Measurements from ENCODE around the gene C10orf143. TPM values are rescaled to one million over a fixed set of nuclear protein-coding genes. Genes with fewer than 3 reads are reported as not detected.

The C10orf143 gene
- total RNA-seq, 1 donor from 2014 or later, result 2.5 TPM

GRCh38 chr10:130062201-130062600 is 48.4 kb downstream of the C10orf143 start:
- Mint-ChIP-seq H3K27ac (no peak overlapping the region), H3K4me3 (no peak overlapping the region), H3K9me3 (no peaks in the 10 kb centered on the region), H3K4me1 (no peaks in the 10 kb centered on the region), H3K36me3 (ENCODE audit: low read depth) (no peaks in the 10 kb centered on the region), H3K27me3 (no peaks in the 10 kb centered on the region)
- DNase-seq, result no peak
- intact Hi-C loops (cut with micrococcal nuclease), result no loop called here

DNA sequence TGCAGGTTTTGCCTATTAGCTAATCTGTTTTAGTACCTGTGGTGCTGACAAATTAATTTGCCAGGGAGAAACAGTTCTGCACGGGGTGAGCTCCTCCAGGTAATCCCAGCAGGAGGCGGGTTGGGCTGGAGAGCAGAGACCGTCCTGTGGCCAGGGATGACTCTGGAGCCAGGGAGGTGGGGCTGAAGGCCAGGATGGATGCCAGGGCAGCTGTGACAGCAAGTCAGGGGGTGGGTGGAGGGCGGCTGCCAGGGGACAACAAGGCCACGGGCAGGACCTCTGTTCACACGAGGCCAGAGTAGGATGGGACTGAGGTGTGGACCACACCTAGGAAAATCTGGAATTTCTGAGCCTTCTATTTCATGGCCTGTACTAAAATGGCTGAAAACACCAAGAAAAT is 48.9 kb downstream of the C10orf143 start:
- Mint-ChIP-seq H3K4me3 (no peak overlapping the region), H3K27ac (no peak overlapping the region), H3K27me3 (no peaks in the 10 kb centered on the region), H3K36me3 (ENCODE audit: low read depth) (no peaks in the 10 kb centered on the region), H3K4me1 (no peaks in the 10 kb centered on the region), H3K9me3 (no peaks in the 10 kb centered on the region)
- intact Hi-C loops (cut with micrococcal nuclease), result no loop called here
- no peak for DNase-seq

DNA sequence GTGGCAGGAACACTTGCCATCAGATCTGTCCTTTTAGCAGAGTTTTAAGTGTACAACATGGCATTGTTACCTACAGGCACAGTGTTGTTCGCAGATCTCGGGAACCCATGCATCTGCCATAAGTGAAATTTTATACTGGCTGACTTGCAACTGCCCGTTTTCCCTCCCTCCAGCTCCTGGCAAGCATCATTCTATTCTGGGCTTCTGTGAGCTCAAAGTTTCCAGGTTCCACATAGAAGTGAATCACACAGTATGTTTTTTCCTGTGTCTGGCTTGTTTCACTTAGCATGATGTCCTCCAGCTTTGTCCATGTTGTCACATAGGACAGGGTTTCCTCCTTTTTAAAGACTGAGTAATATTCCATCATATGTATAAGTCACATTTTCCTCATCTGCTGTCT is 56.6 kb downstream of the C10orf143 start:
- intact Hi-C loops (cut with micrococcal nuclease), result no loop called here
- peaks cover 3% of the 10 kb centered on the region for H3K9me3 Mint-ChIP-seq
- DNase-seq, result no peak
- H3K27me3 Mint-ChIP-seq, result no peaks in the 10 kb centered on the region
- H3K4me1 Mint-ChIP-seq, result no peaks in the 10 kb centered on the region
- H3K27ac Mint-ChIP-seq, result no peak overlapping the region
- H3K36me3 Mint-ChIP-seq (ENCODE audit: low read depth), result no peaks in the 10 kb centered on the region
- no peak overlapping the region for H3K4me3 Mint-ChIP-seq

GRCh38 chr10:130053561-130053960 is 57.1 kb downstream of the C10orf143 start:
- intact Hi-C loops (cut with micrococcal nuclease), result no loop called here
- Mint-ChIP-seq H3K27ac (no peak overlapping the region), H3K4me1 (no peaks in the 10 kb centered on the region), H3K27me3 (no peaks in the 10 kb centered on the region), H3K4me3 (no peak overlapping the region), H3K9me3 (peaks cover 3% of the 10 kb centered on the region), H3K36me3 (ENCODE audit: low read depth) (no peaks in the 10 kb centered on the region)
- no peak for DNase-seq

DNA sequence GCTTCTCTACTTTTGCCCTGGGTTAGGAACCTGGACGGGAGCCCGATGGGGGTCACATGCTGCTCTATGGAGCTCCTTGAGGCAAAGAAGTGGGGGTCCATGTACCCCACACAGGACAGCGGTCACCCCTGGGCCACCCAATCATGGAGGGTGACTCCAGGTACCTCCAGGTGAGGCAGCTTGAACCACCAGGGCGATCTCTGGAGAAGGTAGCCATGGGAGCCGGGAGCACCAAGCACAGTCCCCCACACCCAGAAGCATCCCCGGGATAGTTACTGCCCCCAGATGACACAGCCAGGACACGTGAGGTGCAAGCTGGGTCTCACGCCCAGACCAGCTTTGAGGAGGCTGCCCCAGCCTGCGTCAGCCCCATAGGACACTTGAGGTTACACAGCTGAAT is 58.4 kb downstream of the C10orf143 start:
- H3K27ac Mint-ChIP-seq, result no peak overlapping the region

DNA sequence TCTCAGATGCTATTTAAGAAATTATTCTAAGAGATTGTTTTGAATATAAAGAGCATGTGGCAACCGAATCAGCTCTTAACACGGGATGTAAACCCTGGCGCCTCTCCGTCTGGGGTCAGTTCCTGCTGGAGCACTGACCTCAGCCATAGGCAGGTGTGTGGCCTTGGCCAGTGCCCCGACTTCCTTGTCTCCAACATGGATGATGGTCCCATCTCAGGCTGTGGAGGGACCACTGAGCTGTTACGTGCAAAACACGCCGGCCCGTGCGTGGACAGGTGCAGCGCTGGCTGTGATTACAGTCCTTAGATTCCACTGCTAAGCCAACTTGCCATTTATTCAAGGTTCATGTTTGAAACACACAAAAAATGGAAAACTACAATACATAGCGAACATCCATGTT is 59.9 kb downstream of the C10orf143 start:
- H3K4me1 Mint-ChIP-seq, result no peaks in the 10 kb centered on the region
- H3K27me3 Mint-ChIP-seq, result no peaks in the 10 kb centered on the region
- intact Hi-C loops (cut with micrococcal nuclease), result no loop called here
- no peak overlapping the region for H3K27ac Mint-ChIP-seq
- no peak for DNase-seq
- H3K36me3 Mint-ChIP-seq (ENCODE audit: low read depth), result no peaks in the 10 kb centered on the region
- H3K4me3 Mint-ChIP-seq, result no peak overlapping the region
- H3K9me3 Mint-ChIP-seq, result peaks cover 3% of the 10 kb centered on the region

More for the DNA sequence above, 58.4 kb downstream of the C10orf143 start:
- Mint-ChIP-seq H3K4me3 (no peak overlapping the region), H3K36me3 (ENCODE audit: low read depth) (no peaks in the 10 kb centered on the region), H3K4me1 (no peaks in the 10 kb centered on the region), H3K9me3 (peaks cover 3% of the 10 kb centered on the region), H3K27me3 (no peaks in the 10 kb centered on the region)
- no peak for DNase-seq
- intact Hi-C loops (cut with micrococcal nuclease), result no loop called here

GRCh38 chr10:130049987-130050386 is 60.6 kb downstream of the C10orf143 start:
- Mint-ChIP-seq H3K36me3 (ENCODE audit: low read depth) (no peaks in the 10 kb centered on the region), H3K27me3 (no peaks in the 10 kb centered on the region), H3K4me3 (no peak overlapping the region), H3K27ac (no peak overlapping the region), H3K4me1 (no peaks in the 10 kb centered on the region), H3K9me3 (peaks cover 3% of the 10 kb centered on the region)
- no peak for DNase-seq
- intact Hi-C loops (cut with micrococcal nuclease), result no loop called here

DNA sequence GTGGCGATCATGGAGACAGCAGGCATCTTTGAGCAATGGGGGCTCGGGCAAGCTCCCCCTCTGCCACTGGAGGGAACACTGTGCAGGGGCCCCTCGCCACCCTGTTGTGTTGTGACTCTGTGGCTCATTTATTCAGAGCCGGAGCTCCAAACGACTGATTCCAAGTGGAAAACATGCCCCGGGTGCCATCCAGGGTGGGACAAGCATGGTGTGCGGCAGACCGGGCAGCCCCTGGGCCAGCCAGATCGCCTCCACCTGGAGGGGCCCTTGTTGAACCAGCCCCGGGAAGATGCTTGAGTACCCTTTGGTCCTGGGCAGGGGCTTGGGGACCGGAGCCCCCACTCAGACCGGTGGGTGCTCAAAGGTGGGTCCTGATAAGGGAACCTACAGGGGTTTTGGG is 61.4 kb downstream of the C10orf143 start:
- Mint-ChIP-seq H3K4me1 (no peaks in the 10 kb centered on the region), H3K9me3 (no peaks in the 10 kb centered on the region), H3K4me3 (no peak overlapping the region), H3K36me3 (ENCODE audit: low read depth) (no peaks in the 10 kb centered on the region), H3K27me3 (no peaks in the 10 kb centered on the region), H3K27ac (no peak overlapping the region)
- DNase-seq, result no peak
- intact Hi-C loops (cut with micrococcal nuclease), result no loop called here

DNA sequence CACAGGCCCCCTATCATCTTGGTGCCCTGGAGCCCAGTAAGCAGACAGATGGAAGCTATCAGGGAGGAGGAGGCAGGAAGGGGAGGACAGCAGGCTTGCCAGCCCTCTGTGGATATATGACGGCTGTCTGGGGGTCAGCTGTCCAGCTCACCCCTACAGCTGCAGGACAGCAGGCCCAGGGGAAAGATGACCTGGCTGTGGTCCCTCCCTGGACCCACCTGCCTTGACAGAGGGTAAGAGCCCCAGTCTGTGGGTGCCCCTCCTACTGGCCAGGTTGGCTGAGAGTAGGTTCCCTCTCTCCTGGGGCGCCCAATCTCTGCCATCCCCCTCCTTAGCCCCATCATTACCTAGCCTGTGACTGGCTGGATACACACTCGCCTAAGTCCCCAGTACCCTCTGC is 62.5 kb downstream of the C10orf143 start:
- Mint-ChIP-seq H3K27me3 (peaks cover 2% of the 10 kb centered on the region), H3K9me3 (no peaks in the 10 kb centered on the region), H3K36me3 (ENCODE audit: low read depth) (no peaks in the 10 kb centered on the region), H3K27ac (no peak overlapping the region), H3K4me3 (no peak overlapping the region), H3K4me1 (no peaks in the 10 kb centered on the region)
- intact Hi-C loops (cut with micrococcal nuclease), result no loop called here
- DNase-seq, result no peak

DNA sequence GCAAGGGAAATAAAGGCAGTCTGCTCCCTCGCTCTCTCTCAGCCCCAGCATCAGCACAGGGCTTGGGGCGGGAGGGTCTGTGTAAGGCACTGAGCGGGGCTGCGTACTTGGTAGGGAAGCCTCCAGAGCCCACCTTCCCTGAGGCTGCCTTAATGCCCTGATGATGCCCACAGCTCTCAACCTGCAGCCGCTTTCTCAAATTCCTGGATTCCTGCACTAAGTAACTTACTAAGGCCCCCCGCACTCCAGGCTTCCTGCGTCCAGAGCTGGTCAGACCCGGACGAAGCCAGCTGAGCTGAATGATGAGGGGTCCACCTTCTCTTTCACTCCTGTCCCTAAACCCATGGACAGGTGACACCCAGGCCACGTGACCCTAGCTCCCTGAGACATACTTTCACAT is 63.3 kb downstream of the C10orf143 start:
- intact Hi-C loops (cut with micrococcal nuclease), result no loop called here
- Mint-ChIP-seq H3K4me3 (no peak overlapping the region), H3K4me1 (no peaks in the 10 kb centered on the region), H3K9me3 (no peaks in the 10 kb centered on the region), H3K27me3 (peaks cover 2% of the 10 kb centered on the region), H3K27ac (no peak overlapping the region), H3K36me3 (ENCODE audit: low read depth) (no peaks in the 10 kb centered on the region)
- DNase-seq, result no peak

GRCh38 chr10:130046591-130046990 is 64.0 kb downstream of the C10orf143 start:
- Mint-ChIP-seq H3K4me3 (no peak overlapping the region), H3K36me3 (ENCODE audit: low read depth) (no peaks in the 10 kb centered on the region), H3K27ac (no peak overlapping the region), H3K9me3 (no peaks in the 10 kb centered on the region), H3K27me3 (peaks cover 2% of the 10 kb centered on the region), H3K4me1 (no peaks in the 10 kb centered on the region)
- intact Hi-C loops (cut with micrococcal nuclease), result no loop called here
- no peak for DNase-seq

DNA sequence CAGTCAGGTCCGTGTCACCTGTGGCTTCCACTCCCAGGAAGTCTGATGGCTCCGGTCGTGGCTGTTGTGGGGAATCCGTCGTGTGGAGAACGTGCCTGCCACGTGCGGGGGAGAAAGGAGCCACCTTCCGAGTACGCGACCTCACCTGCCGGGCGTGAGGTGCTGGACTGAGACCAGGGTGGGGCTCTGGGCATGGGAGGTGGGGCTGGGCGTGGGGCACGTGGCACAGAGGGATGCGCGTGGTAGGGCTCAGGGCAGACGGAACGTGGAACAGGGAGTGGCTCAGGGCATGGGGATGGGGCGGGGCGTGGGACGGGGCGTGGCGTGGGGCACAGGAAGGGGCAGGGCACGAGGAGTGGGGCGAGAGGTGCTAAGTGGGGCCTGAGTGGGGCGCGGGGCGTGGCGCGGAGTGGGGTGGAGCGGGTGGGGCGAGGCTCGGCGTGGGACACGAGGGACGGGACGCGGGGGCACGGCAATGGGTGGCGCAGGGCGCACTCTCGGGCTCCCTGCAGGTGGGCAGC is 64.8 kb downstream of the C10orf143 start:
- Mint-ChIP-seq H3K4me1 (no peaks in the 10 kb centered on the region), H3K36me3 (ENCODE audit: low read depth) (no peaks in the 10 kb centered on the region), H3K27me3 (peaks cover 2% of the 10 kb centered on the region), H3K4me3 (no peak overlapping the region), H3K9me3 (no peaks in the 10 kb centered on the region), H3K27ac (no peak overlapping the region)
- no peak for DNase-seq
- intact Hi-C loops (cut with micrococcal nuclease), result no loop called here

- no peak overlapping the region for H3K4me3 Mint-ChIP-seq
- H3K4me1 Mint-ChIP-seq, result no peaks in the 10 kb centered on the region
- H3K27me3 Mint-ChIP-seq, result peaks cover 2% of the 10 kb centered on the region
- intact Hi-C loops (cut with micrococcal nuclease), result no loop called here
- no peak for DNase-seq
- H3K36me3 Mint-ChIP-seq (ENCODE audit: low read depth), result no peaks in the 10 kb centered on the region
- no peak overlapping the region for H3K27ac Mint-ChIP-seq
- no peaks in the 10 kb centered on the region for H3K9me3 Mint-ChIP-seq
Measured at GRCh38 chr10:130045091-130045652, 65.5 kb downstream of the C10orf143 start.

GRCh38 chr10:130044067-130045061 is 66.3 kb downstream of the C10orf143 start:
- H3K4me1 Mint-ChIP-seq, result no peaks in the 10 kb centered on the region
- intact Hi-C loops (cut with micrococcal nuclease), result no loop called here
- no peaks in the 10 kb centered on the region for H3K9me3 Mint-ChIP-seq

More at GRCh38 chr10:130044067-130045061, 66.3 kb downstream of the C10orf143 start:
- Mint-ChIP-seq H3K27me3 (peaks cover 2% of the 10 kb centered on the region), H3K36me3 (ENCODE audit: low read depth) (no peaks in the 10 kb centered on the region), H3K4me3 (no peak overlapping the region), H3K27ac (no peak overlapping the region)
- DNase-seq, result no peak

Data from activated CD4-positive, alpha-beta T cell treated with anti-CD3 and anti-CD28 coated beads, Interleukin-2, amount 10 ng/mL, durations not matched to agents 24 days and 14 days (primary cell).